HG02798 (cell line): Measurements from ENCODE around the gene DOCK4.

ENCODE experiments used
- ATAC-seq: cut with Tn5 transposase; IDR thresholded peaks from one replicate; pipeline ENCODE4 v1.9.1; 2021; ENCODE audit warnings: mild to moderate bottlenecking; ENCODE audit not compliant: unreplicated experiment, poor library complexity

DOCK4 gene

GRCh38 chr7:112022128-112022527 is 184.1 kb downstream of the DOCK4 start:
- ATAC-seq: no peak

DNA sequence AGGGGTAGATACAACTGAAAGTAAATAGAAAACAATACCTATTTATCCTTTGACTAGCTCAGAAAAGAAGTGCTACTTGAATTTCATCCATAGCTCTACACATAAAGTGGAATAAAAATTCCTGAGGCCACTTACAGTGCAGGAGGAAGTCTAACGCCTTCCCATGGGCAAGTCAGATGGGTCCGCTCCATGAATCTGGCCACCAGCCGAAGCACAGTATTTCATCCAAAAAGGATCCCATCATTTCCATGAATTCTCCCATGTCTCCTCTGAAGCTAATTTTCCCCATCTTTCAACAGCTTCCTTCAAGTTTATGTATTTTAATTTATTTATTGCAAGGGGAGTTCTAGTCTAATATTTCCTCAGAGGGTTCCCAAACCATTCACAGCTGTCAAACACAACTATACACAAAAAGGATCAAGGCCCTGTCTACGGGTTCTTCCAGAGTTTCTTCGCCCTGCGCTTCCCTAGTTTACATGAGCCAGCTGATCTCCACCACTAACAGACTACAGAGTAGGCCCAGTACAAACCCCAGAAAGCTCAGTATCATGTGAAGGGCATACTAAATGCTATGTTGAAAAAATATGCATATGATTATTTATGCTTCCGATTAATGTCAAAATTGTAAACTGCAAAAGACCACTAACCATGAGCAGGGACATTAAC is 184.7 kb downstream of the DOCK4 start:
- no peak for ATAC-seq

GRCh38 chr7:112020800-112021199 is 185.4 kb downstream of the DOCK4 start:
- ATAC-seq: no peak

- no peak for ATAC-seq
Observed at GRCh38 chr7:112019932-112020331, 186.3 kb downstream of the DOCK4 start.

- no peak for ATAC-seq
Observed at GRCh38 chr7:112018305-112019030, 187.7 kb downstream of the DOCK4 start.

GRCh38 chr7:112015146-112015545 is 191.1 kb downstream of the DOCK4 start:
- ATAC-seq: no peak

DNA sequence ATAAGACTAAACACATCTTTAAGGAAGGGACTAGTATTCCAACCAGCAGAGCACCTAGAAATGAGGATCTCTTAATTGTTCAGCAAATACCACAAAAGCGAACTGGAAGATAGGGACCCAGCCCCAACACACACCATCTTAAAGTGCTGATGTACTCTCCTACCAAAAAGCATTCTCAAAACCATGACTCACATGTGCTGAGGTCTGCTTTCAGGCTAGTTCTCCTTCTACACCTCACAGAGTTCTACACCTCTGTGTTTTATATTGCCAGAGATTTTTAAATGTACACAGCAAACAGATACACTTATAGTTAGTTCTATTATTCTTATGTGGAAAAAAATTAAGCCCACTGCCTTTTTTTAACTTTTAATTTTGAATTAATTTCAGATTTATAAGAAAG is 191.9 kb downstream of the DOCK4 start:
- ATAC-seq: no peak

- ATAC-seq: no peak
Observed at GRCh38 chr7:112013274-112013673, 192.9 kb downstream of the DOCK4 start.

DNA sequence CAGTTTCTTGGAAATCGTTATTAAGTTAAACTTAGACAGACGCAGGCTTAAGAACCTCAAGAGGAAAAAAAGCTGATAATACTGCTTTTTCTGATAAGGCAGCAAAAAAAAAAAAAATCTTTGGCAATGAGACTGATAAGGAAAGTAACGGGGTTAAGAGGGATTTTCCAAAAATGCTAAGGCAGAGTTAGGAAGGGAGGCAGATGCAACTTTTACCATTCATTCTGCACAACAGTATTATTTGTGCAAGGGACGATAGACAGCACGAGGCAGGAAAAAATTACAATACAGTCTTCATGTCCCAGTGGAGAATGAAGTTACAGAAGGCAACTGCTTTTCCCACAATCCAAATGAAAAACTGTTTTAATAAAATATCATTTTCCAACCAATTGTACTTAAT is 194.0 kb downstream of the DOCK4 start:
- ATAC-seq: no peak

- no peak for ATAC-seq
Observed at GRCh38 chr7:112010994-112011393, 195.2 kb downstream of the DOCK4 start.

GRCh38 chr7:112010109-112010508 is 196.1 kb downstream of the DOCK4 start:
- ATAC-seq: no peak

DNA sequence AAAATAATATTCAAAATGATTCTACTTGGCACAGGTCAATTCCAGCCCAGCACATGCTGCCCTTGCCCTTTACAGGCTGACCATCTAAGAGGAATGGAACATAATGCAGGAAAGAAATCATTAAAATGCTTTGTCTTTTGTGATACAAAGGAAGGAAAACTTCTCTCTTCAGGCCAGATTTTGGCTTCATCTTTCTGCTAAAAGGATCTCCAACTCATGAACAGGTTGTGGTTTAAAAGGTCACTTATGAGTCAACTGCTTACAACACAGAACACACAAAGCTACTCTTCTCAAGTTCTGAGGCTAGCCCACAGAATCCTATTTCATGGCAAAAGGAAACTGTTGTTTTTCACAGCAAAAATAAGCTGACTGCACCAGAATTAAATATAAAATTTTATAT is 197.1 kb downstream of the DOCK4 start:
- peak; percentile 62 for ATAC-seq

DNA sequence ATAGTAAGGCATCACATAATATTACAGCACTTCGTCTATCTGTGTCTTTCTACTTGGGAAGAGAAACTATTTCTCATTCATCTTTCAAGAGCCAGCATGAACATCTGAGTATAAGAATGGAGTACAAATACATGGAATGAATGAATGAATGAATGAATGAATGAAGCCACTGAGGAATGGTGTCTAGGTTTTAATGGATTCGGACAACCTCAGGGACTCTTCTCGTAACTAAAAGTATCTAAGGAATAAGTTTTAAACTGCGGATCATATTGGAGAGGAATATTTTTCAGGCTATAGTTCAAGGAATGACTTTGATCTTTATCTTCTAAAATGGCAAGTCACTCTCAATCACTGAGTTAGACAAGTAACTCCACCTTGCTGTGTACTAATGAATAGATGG is 199.0 kb downstream of the DOCK4 start:
- ATAC-seq: no peak

GRCh38 chr7:112006071-112006470 is 200.1 kb downstream of the DOCK4 start:
- no peak for ATAC-seq

GRCh38 chr7:112005205-112005775 is 200.9 kb downstream of the DOCK4 start:
- ATAC-seq: no peak

DNA sequence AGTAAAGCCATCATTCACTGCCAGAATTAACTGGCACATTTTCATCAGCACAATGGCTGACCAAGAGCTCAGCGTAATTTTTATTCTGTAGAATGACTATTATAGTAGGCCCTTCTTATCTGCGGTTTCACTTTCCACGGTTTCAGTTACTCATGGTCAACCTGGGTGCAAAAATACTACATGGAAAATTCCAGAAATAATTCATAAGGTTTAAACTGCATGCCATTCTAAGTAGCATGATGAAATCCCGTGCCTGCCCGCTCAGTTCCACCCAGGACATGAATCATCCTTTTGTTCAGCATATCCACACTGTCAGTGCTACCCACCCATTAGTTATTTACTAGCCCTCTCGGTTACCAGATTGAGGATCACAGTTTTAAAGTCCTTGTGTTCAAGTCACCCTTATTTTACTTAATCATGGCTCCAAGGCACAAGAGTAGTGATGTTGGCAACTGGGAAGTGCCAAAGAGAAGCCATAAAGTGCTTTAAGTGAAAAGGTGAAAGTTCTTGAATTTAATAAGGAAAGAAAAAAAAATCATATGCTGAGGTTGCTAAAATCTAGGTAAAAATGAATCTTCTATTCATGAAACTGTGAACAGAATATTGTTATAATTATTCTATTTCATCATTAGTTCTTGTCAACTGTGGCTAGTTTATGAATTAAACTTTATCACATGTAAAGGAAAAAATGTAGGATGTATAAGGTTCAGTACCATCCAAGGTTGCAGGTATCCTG is 204.9 kb downstream of the DOCK4 start:
- no peak for ATAC-seq

GRCh38 chr7:111998326-111998725 is 207.9 kb downstream of the DOCK4 start:
- no peak for ATAC-seq

DNA sequence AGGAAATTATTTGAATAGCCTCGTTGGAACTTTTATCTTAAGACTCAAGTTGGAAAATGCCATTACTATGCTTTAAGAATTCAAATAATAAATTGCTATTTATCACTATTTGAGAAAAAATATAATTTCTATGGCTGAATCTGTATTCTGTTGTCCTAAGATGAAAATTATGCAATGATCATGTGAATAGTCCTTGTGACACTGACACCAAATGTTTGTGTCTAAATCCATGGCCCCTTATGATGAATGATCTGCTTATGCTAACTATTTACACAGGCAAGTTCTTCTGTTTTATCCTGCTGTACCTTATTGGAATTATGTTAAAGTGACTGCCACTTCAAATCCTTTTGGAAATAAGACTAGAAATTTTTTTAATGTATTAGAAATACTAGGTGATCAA is 208.7 kb downstream of the DOCK4 start:
- ATAC-seq: no peak

DNA sequence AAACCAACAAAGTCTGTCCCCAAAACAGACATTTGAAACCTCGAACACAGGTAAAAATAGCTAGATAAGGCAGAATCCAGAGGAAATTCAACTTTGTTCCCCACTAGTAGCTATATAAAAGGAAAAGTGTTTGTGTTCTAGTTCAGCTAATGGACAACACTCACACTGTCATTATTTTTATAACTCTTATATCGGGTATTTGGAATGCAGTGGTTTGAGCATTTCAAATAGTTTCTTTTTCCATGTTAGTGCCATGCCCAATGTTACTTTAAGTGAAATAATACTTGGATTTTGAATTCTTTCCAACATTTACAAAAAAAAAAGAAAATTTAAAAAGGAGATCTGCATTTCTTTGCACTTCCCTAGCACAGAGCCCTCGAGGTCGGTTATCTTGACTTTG is 213.6 kb downstream of the DOCK4 start:
- ATAC-seq: no peak

GRCh38 chr7:111990643-111991042 is 215.6 kb downstream of the DOCK4 start:
- no peak for ATAC-seq

- ATAC-seq: no peak
Observed at GRCh38 chr7:111987886-111988285, 218.3 kb downstream of the DOCK4 start.
